ENCODE data around the gene RFPL3. TPM values are rescaled to one million over a fixed set of nuclear protein-coding genes. Genes with fewer than 3 reads are reported as not detected.

RFPL3 gene
- total and polyA plus RNA-seq, 8 donors: not detected

DNA sequence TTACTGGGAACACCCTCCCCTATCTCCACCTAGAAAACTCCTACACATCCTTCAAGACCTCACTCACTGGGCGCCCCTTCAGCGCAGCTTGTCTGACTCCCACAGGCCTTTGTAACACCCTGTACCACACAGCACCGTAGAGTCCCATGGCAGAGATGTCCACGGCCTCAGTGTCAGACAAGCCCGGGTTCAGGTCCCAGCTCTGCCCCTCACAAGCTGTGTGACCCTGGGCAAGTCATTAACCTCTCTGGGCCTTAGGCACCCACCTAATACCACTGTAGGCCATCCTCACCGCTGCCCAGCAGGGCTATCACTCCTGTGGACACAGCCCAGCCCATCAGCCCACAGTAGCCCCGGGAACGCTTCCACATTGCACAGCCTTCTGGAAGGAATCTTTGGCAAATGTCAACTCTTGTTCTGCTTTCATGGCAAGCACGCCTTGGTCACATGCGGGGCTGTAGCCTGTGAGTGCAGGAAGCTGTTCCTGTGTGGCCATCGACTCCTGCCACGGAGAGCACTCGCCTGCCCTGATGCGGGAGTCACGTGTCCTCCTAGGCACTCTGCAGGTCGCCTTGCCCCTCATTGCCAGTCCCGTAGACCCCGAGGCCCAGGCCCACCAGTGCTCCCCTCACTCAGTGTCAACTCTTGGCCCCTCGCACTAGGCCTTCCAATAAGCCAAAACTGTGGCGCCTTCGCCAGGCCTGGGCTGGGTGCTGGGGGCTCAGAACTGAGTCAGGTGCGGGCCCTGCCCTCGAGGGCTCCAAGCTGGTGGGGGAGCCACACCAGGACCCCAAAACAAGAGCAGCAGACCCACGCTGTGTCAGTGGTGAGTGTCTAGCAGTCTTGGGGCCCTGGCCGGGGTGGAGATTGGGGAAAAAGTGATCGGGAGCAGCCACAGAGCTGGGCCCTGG lies 32.9 kb upstream of the RFPL3 start:
- DNase-seq: peak in 1 of 2 donors; percentile 21
- 83 to 93% (median 87%) methylated on average over 19 to 26 of the region's 26 CpGs for WGBS, 5 donors

GRCh38 chr22:32325416-32325801 lies 32.3 kb upstream of the RFPL3 start:
- Histone ChIP-seq H3K4me3 (no peak overlapping the region), H3K36me3 (no peaks in the 10 kb centered on the region), H3K27me3 (peaks cover 0 to 11% (median 0%) of the 10 kb centered on the region in 3 donors), H3K4me1 (no peaks in the 10 kb centered on the region), H3K27ac (no peak overlapping the region), H3K9me3 (no peaks in the 10 kb centered on the region)
- intact Hi-C loops (cut with DNase I; ENCODE audit: low total_unique reads): no loop called here
- no peak for TF ChIP-seq CTCF (IDR thresholded peaks at IDR 0.05)
- TF ChIP-seq POLR2A (IDR thresholded peaks at IDR 0.05): no peak
- TF ChIP-seq POLR2AphosphoS5 (IDR thresholded peaks at IDR 0.05): no peak
- TF ChIP-seq EP300 (IDR thresholded peaks at IDR 0.05): no peak
- DNase-seq: peak; percentile 23 to 38
- 61 to 71% (median 65%) methylated on average over 7 to 9 of the region's 9 CpGs for whole genome bisulfite sequencing, 5 donors

More for the DNA sequence above, 32.9 kb upstream of the RFPL3 start:
- Histone ChIP-seq H3K9me3 (no peaks in the 10 kb centered on the region), H3K27ac (no peak overlapping the region), H3K4me1 (no peaks in the 10 kb centered on the region), H3K36me3 (no peaks in the 10 kb centered on the region), H3K4me3 (no peak overlapping the region), H3K27me3 (peaks cover 0 to 18% (median 0%) of the 10 kb centered on the region in 3 donors)
- intact Hi-C loops (cut with DNase I; ENCODE audit: low total_unique reads): no loop called here
- no peak for TF ChIP-seq POLR2A (IDR thresholded peaks at IDR 0.05)
- no peak for TF ChIP-seq CTCF (IDR thresholded peaks at IDR 0.05)
- no peak for TF ChIP-seq EP300 (IDR thresholded peaks at IDR 0.05)
- TF ChIP-seq POLR2AphosphoS5 (IDR thresholded peaks at IDR 0.05): no peak

GRCh38 chr22:32325811-32326237 lies 31.8 kb upstream of the RFPL3 start:
- H3K27ac ChIP-seq: no peak overlapping the region
- DNase-seq: peak in 1 of 2 donors; percentile 7
- H3K4me3 ChIP-seq: no peak overlapping the region
- peaks cover 0 to 7% (median 0%) of the 10 kb centered on the region in 3 donors for H3K27me3 ChIP-seq
- intact Hi-C loops (cut with DNase I; ENCODE audit: low total_unique reads): no loop called here
- WGBS, 5 donors: 59 to 71% (median 61%) methylated on average over 7 of the region's 7 CpGs
- no peaks in the 10 kb centered on the region for H3K4me1 ChIP-seq
- no peaks in the 10 kb centered on the region for H3K36me3 ChIP-seq
- no peaks in the 10 kb centered on the region for H3K9me3 ChIP-seq
- TF ChIP-seq POLR2A (IDR thresholded peaks at IDR 0.05) (no peak), POLR2AphosphoS5 (IDR thresholded peaks at IDR 0.05) (no peak), CTCF (IDR thresholded peaks at IDR 0.05) (no peak), EP300 (IDR thresholded peaks at IDR 0.05) (no peak)

DNA sequence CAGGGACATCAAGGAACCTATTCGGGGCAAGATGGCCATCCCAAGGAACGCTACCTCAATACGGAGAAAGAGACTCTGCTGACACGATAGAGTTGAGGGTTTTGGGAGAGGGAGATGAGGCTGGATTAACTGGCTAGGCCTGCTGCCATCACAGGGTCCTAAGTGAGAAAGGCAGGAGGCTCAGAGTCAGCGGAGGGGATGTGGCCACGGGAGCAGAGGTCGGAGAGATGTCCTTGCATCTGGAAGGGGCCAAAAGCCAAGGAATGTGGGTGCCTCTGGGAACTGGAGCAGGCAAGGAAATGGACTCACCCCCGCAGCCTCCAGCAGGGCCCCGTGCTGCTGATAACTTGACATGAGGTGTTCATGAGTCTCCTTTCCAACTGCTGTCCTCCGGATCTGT lies 31.0 kb upstream of the RFPL3 start:
- Histone ChIP-seq H3K36me3 (no peaks in the 10 kb centered on the region), H3K9me3 (no peaks in the 10 kb centered on the region), H3K27ac (no peak overlapping the region), H3K4me3 (no peak overlapping the region), H3K27me3 (peaks cover 0 to 6% (median 0%) of the 10 kb centered on the region in 3 donors), H3K4me1 (no peaks in the 10 kb centered on the region)
- WGBS, 5 donors: 83 to 90% (median 89%) methylated on average over 9 to 10 of the region's 10 CpGs
- intact Hi-C loops (cut with DNase I; ENCODE audit: low total_unique reads): no loop called here
- TF ChIP-seq POLR2A (IDR thresholded peaks at IDR 0.05) (no peak), EP300 (IDR thresholded peaks at IDR 0.05) (no peak), CTCF (IDR thresholded peaks at IDR 0.05) (no peak)
- DNase-seq: peak in 1 of 2 donors; percentile 11
